ENCODE measurements around the gene TSPAN31.

GRCh38 chr12:57740656-57741412 is 4.0 kb upstream of the TSPAN31 start:
- TF ChIP-seq REST (tag by site-specific recombination; IDR thresholded peaks at IDR 0.05) (no peak), ZNF433 (tag by site-specific recombination; IDR thresholded peaks at IDR 0.05; ENCODE audit: low read depth) (no peak), ZNF571 (tag by site-specific recombination; IDR thresholded peaks at IDR 0.05) (no peak), CTCF (tag by site-specific recombination; IDR thresholded peaks at IDR 0.05) (no peak), GLI4 (tag by site-specific recombination; IDR thresholded peaks at IDR 0.05) (no peak), ZBTB7A (tag by site-specific recombination; IDR thresholded peaks at IDR 0.05; ENCODE audit: low read depth) (no peak), ZNF146 (tag by site-specific recombination; IDR thresholded peaks at IDR 0.05) (no peak), ZNF660 (tag by site-specific recombination; IDR thresholded peaks at IDR 0.05) (no peak), ZFP3 (tag by site-specific recombination; IDR thresholded peaks at IDR 0.05; ENCODE audit: low read depth) (no peak), ZBTB49 (tag by site-specific recombination; IDR thresholded peaks at IDR 0.05; ENCODE audit: low read depth) (no peak), ZNF24 (tag by site-specific recombination; IDR thresholded peaks at IDR 0.05) (no peak)
